Measurements from ENCODE around the gene EIF4G3.

DNA sequence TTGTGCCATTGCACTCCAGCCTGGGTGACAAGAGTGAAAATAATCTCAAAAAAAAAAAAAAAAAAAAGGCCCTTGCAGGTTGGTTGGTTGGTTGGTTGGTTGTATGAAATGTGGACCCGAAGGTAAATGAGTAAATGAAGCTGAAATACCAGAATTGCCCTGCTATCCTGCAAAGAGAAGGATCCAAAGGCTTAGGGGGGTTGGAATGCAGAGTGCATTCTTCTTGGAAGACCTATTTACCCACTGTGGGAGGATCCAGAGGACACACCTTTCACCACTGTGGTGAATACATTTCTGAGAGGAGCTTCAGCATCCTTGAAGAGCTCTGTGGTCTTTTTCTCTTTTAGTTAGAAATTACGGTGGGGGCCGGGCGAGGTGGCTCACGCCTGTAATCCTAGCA is 28.7 kb upstream of the EIF4G3 start:
- TF ChIP-seq, protein P1, sequence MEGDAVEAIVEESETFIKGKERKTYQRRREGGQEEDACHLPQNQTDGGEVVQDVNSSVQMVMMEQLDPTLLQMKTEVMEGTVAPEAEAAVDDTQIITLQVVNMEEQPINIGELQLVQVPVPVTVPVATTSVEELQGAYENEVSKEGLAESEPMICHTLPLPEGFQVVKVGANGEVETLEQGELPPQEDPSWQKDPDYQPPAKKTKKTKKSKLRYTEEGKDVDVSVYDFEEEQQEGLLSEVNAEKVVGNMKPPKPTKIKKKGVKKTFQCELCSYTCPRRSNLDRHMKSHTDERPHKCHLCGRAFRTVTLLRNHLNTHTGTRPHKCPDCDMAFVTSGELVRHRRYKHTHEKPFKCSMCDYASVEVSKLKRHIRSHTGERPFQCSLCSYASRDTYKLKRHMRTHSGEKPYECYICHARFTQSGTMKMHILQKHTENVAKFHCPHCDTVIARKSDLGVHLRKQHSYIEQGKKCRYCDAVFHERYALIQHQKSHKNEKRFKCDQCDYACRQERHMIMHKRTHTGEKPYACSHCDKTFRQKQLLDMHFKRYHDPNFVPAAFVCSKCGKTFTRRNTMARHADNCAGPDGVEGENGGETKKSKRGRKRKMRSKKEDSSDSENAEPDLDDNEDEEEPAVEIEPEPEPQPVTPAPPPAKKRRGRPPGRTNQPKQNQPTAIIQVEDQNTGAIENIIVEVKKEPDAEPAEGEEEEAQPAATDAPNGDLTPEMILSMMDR (conservative IDR thresholded peaks at IDR 0.05 in 1 of 2, IDR thresholded peaks at IDR 0.05 in 1 of 2; ENCODE audit: low read depth in 1 of 2, low read length in 2 of 2): no peak
- no peak for TF ChIP-seq EZH2 (IDR thresholded peaks at IDR 0.05; ENCODE audit: low read length, missing control alignments)
